ENCODE measurements around the gene MED12. TPM values are rescaled to one million over a fixed set of nuclear protein-coding genes. Genes with fewer than 3 reads are reported as not detected.

MED12 gene
- total and polyA plus RNA-seq, 2 of the 8 experiments (the other 6 are each of a cell fraction or from before 2014, with no cell fraction given) = 19.4 to 48.9 TPM

DNA sequence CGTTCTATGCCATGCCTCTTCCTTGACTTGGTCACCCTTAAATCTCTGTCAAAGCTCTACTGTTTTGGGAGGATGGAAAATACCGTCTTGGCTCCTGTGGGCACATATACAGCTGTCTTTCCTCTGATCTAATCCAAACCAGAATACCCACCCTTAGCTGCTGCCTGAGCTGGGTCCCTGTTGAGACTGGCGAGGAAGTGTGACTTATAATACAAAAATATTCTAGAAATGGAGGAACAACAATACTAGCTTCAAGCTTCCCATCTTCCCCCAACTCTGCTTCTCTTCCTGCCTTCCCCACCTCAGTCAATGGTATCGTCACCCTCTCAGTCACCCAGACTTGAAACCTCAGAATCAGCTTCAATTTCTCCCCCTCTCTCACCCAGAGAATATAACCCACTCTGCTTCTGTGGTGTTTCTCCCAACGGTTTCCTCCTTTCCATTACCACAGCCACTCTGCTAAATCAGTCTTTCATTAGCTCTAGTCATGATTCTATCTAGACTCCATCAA lies 6.4 kb upstream of the MED12 start:
- no peak for DNase-seq (ENCODE audit: low read depth in 1 of 2, low spot score in 2 of 2)
- no peak overlapping the region for H3K23ac ChIP-seq (ENCODE audit: insufficient read length)
- no peaks in the 10 kb centered on the region for H4K20me1 ChIP-seq (replicated peaks in 1 of 2; ENCODE audit: control insufficient read depth in 1 of 2, insufficient read depth in 2 of 2, low read length in 2 of 2)
- H2BK120ac ChIP-seq (replicated peaks; ENCODE audit: low read depth, low read length) = no peak overlapping the region
- no peaks in the 10 kb centered on the region for H3K23me2 ChIP-seq (ENCODE audit: low read depth, low read length)
- peaks cover 0 to 2% (median 0%) of the 10 kb centered on the region in 4 experiments; a peak in 2 of 7 replicates for H3K27me3 ChIP-seq (replicated peaks in 1 of 4; ENCODE audit: control insufficient read depth in 3 of 4, extremely low read depth in 1 of 4, insufficient read depth in 3 of 4, low read length in 3 of 4)
- H2AK5ac ChIP-seq (ENCODE audit: low read depth, low read length) = no peak overlapping the region
- WGBS, 2 experiments (ENCODE audit: extremely low coverage in 1 of 2, insufficient coverage in 1 of 2, insufficient read length in 1 of 2, insufficient replicate concordance in 2 of 2, low coverage in 1 of 2, low lambda C conversion rate in 2 of 2, missing lambda C conversion rate in 1 of 2) = 78% methylated on average over 5 of the region's 5 CpGs; no CpG with 5 or more reads in 1 of the 2 experiments
- FAIRE-seq = no peak
- no peak overlapping the region for H4K8ac ChIP-seq (ENCODE audit: extremely low read depth, insufficient read depth, low read length)
- H4K5ac ChIP-seq (ENCODE audit: insufficient read length, low read depth, low read length) = no peak overlapping the region
- no peak overlapping the region for H3K18ac ChIP-seq (ENCODE audit: extremely low read depth, low read length)
- no peak overlapping the region for H2BK5ac ChIP-seq (ENCODE audit: low read depth, low read length)
- no peak overlapping the region for H3K14ac ChIP-seq (ENCODE audit: insufficient read length)
- H2BK15ac ChIP-seq (ENCODE audit: low read length) = no peak overlapping the region
- H3K56ac ChIP-seq (replicated peaks; ENCODE audit: insufficient read length, low read depth, low read length) = no peak overlapping the region
- H3K9me3 ChIP-seq (ENCODE audit: insufficient read depth in 2 of 2, low read depth in 1 of 2, low read length in 1 of 2) = no peaks in the 10 kb centered on the region
- no peak overlapping the region for H2AFZ ChIP-seq (ENCODE audit: low read length)
- POLR2A ChIA-PET (ENCODE audit: partially characterized antibody) = interaction anchor here (0.7 to 1.3 kb wide), 4 partner anchors 9 to 70 kb away, joined by 3 to 5 read pairs (median 4); no protein-coding TSS in a partner anchor
- CTCF ChIA-PET (ENCODE audit: partially characterized antibody) = interaction anchor here (1.5 to 1.7 kb wide), 2 partner anchors 11 to 111 kb away, joined by 4 read pairs; no protein-coding TSS in a partner anchor
- no peak overlapping the region for H2BK20ac ChIP-seq (ENCODE audit: low read length)
- H3K9ac ChIP-seq (replicated peaks in 1 of 4; ENCODE audit: extremely low read depth in 1 of 4, low read depth in 3 of 4, low read length in 3 of 4) = no peak overlapping the region
- no peak overlapping the region for H3K4me3 ChIP-seq (ENCODE audit: extremely low read depth in 1 of 4, insufficient read depth in 2 of 4, low read depth in 3 of 4, low read length in 4 of 4)
- no peak overlapping the region for H3K4me2 ChIP-seq (ENCODE audit: insufficient read depth in 1 of 2, low read depth in 2 of 2, low read length in 2 of 2)
- 0 out of 7 replicates have a peak, but pooled peaks cover 0 to 5% (median 0%) of the 10 kb centered on the region in 4 experiments for H3K4me1 ChIP-seq (replicated peaks in 1 of 4; ENCODE audit: control insufficient read depth in 3 of 4, insufficient read depth in 4 of 4, low read length in 3 of 4)
- H3K36me3 ChIP-seq (ENCODE audit: control insufficient read depth in 2 of 4, insufficient read depth in 4 of 4, low read length in 3 of 4) = no peaks in the 10 kb centered on the region
- no peak overlapping the region for H3K4ac ChIP-seq (replicated peaks; ENCODE audit: insufficient read length, low read depth, low read length)
- H4K91ac ChIP-seq (replicated peaks; ENCODE audit: insufficient read length, low read length) = no peak overlapping the region
- H2BK12ac ChIP-seq (ENCODE audit: low read depth, low read length) = no peak overlapping the region
- H3K27ac ChIP-seq (ENCODE audit: low read depth, low read length) = no peak overlapping the region
- no peaks in the 10 kb centered on the region for H3K79me2 ChIP-seq (ENCODE audit: control insufficient read depth in 1 of 2, insufficient read depth in 2 of 2, low read length in 2 of 2)
- H3K79me1 ChIP-seq (ENCODE audit: low read depth, low read length) = no peaks in the 10 kb centered on the region
- no peak for TF ChIP-seq HDAC6 (IDR thresholded peaks at IDR 0.05; ENCODE audit: low read depth, low read length)
- no peak for TF ChIP-seq SRF (IDR thresholded peaks at IDR 0.05; ENCODE audit: low read depth, low read length)
- no peak for TF ChIP-seq EP300 (IDR thresholded peaks at IDR 0.05; ENCODE audit: borderline replicate concordance in 1 of 2, low read depth in 2 of 2, low read length in 2 of 2)
- TF ChIP-seq JUND (IDR thresholded peaks at IDR 0.05; ENCODE audit: low read length) = no peak
- TF ChIP-seq, protein P1, sequence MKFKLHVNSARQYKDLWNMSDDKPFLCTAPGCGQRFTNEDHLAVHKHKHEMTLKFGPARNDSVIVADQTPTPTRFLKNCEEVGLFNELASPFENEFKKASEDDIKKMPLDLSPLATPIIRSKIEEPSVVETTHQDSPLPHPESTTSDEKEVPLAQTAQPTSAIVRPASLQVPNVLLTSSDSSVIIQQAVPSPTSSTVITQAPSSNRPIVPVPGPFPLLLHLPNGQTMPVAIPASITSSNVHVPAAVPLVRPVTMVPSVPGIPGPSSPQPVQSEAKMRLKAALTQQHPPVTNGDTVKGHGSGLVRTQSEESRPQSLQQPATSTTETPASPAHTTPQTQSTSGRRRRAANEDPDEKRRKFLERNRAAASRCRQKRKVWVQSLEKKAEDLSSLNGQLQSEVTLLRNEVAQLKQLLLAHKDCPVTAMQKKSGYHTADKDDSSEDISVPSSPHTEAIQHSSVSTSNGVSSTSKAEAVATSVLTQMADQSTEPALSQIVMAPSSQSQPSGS (IDR thresholded peaks at IDR 0.05; ENCODE audit: low read length) = no peak
- no peak for TF ChIP-seq EZH2 (IDR thresholded peaks at IDR 0.05; ENCODE audit: low read depth, low read length, severe bottlenecking)
- TF ChIP-seq ASH2L (IDR thresholded peaks at IDR 0.05; ENCODE audit: low read length) = no peak
- no peak for TF ChIP-seq RNF2 (IDR thresholded peaks at IDR 0.05; ENCODE audit: borderline replicate concordance, low read depth, low read length, missing control alignments, poor library complexity, severe bottlenecking)
- no peak for TF ChIP-seq BCL11A (IDR thresholded peaks at IDR 0.05; ENCODE audit: low read depth in 2 of 2, low read length in 2 of 2)
- TF ChIP-seq TBP (IDR thresholded peaks at IDR 0.05; ENCODE audit: low read depth, low read length) = no peak
- TF ChIP-seq YY1 (IDR thresholded peaks at IDR 0.05; ENCODE audit: low read depth, low read length) = no peak

Measured in H1 (cell line).